HepG2 (cell line): ENCODE results near the gene NKX1-1. TPM values are rescaled to one million over a fixed set of nuclear protein-coding genes. Genes with fewer than 3 reads are reported as not detected.

Source experiments
- ATAC-seq: fragments of 200-7000 bp; cut with Tn5 transposase; 3 replicates; pipeline ENCODE4 v1.9.1; 2020; ENCODE audit warnings: mild to moderate bottlenecking, moderate library complexity
- BruUV-seq: library from RNA; stranded (reverse); fragments of 400-500 nt; replicated peaks from 2 replicates; lab custom pipeline; 2021; lab: Mats Ljungman, UMichigan
- CTCF ChIA-PET: fragments of 300-600 bp; formaldehyde crosslinking; extraction: SDS; loops from one replicate; lab custom pipeline; 2021; ENCODE audit warnings: low total read pairs, inconsistent platforms, low intra/inter-chr PET ratio; lab: Yijun Ruan, JAX
- POLR2A ChIA-PET: fragments of 350-600 bp; sonication (Branson Sonifier 250); formaldehyde crosslinking; loops from one replicate; lab custom pipeline; 2020; ENCODE audit warnings: antibody characterized with exemption, inconsistent platforms; lab: Yijun Ruan, JAX
- DNase-seq: peaks from one replicate; pipeline ENCODE4 v3.0.0-alpha.2; 2015; ENCODE audit warnings: low spot score
- FAIRE-seq: peaks from 3 replicates; lab custom pipeline; 2011; peaks lifted over from hg19 to GRCh38; lab: Jason Lieb, UNC
- H2AFZ ChIP-seq: one replicate; pipeline ENCODE4 v1.6.1; 2011; ENCODE audit warnings: low read length, inconsistent platforms
- H3K27ac ChIP-seq: fragments of 300-600 bp; 3 replicates; pipeline ENCODE4 v1.8.0; 2011; ENCODE audit warnings: mixed run types, mild to moderate bottlenecking, mixed read lengths, low read length, inconsistent platforms; ENCODE audit not compliant: insufficient read depth; ENCODE audit errors: extremely low read length
- H3K27me3 ChIP-seq, 2 experiments: fragments of 200-600 bp in 1 of 2; 2 replicates in 1 of 2; 3 replicates in 1 of 2; pipeline versions ENCODE4 v1.6.0 to v1.8.0; 2011; ENCODE audit warnings: low read length in 2 of 2, mild to moderate bottlenecking in 2 of 2, moderate library complexity in 2 of 2, inconsistent platforms in 1 of 2; ENCODE audit not compliant: insufficient read depth in 2 of 2, control insufficient read depth in 1 of 2
- H3K36me3 ChIP-seq, 2 experiments: fragments of 200-600 bp in 1 of 2; replicated peaks in 1 of 2; 2 replicates in 1 of 2; 3 replicates in 1 of 2; pipeline versions ENCODE4 v1.5.1 to v1.8.0; 2011; ENCODE audit warnings: low read length in 2 of 2, inconsistent platforms in 1 of 2; ENCODE audit not compliant: insufficient read depth in 2 of 2, control insufficient read depth in 1 of 2
- H3K4me1 ChIP-seq: 2 replicates; pipeline ENCODE4 v1.5.1; 2012; ENCODE audit warnings: low read length, inconsistent platforms; ENCODE audit not compliant: insufficient read depth
- H3K4me2 ChIP-seq: 2 replicates; pipeline ENCODE4 v1.6.0; 2011; ENCODE audit warnings: low read depth, low read length, inconsistent platforms
- H3K4me3 ChIP-seq, 3 experiments: fragments of 200-600 bp in 1 of 3; sonication (generic), shearing (Covaris generic) in 1 of 3; replicated peaks in 1 of 3; 2 replicates each; pipeline ENCODE4 v1.5.1; 2011 to 2016; ENCODE audit warnings: low read length in 3 of 3, inconsistent platforms in 2 of 3, low read depth in 2 of 3, mild to moderate bottlenecking in 2 of 3, control low read depth in 1 of 3, mixed read lengths in 1 of 3; ENCODE audit not compliant: insufficient read depth in 1 of 3
- H3K79me2 ChIP-seq: one replicate; pipeline ENCODE4 v1.6.1; 2011; ENCODE audit warnings: low read length, inconsistent platforms; ENCODE audit not compliant: insufficient read depth
- H3K9ac ChIP-seq: 2 replicates; pipeline ENCODE4 v1.6.0; 2011; ENCODE audit warnings: mild to moderate bottlenecking, low read depth, low read length, inconsistent platforms; ENCODE audit not compliant: insufficient read depth
- H3K9me3 ChIP-seq: 2 replicates; pipeline ENCODE4 v1.5.1; 2012; ENCODE audit warnings: mild to moderate bottlenecking, low read length
- H4K20me1 ChIP-seq: 2 replicates; pipeline ENCODE4 v1.6.0; 2011; ENCODE audit warnings: inconsistent platforms, mild to moderate bottlenecking, low read length, moderate library complexity; ENCODE audit not compliant: insufficient read depth
- CEBPB ChIP-seq: IDR thresholded peaks from 2 replicates; pipeline ENCODE4 v1.6.1; 2011; ENCODE audit warnings: low read depth, low read length, improper control_type of control experiment, borderline replicate concordance
- HDAC6 ChIP-seq: fragments of 200-600 bp; sonication (generic); IDR thresholded peaks from 2 replicates; pipeline ENCODE4 v1.7.0; 2017; ENCODE audit warnings: mild to moderate bottlenecking, antibody characterized with exemption, low read length, low read depth
- HOXA7 ChIP-seq: sonication (generic); formaldehyde crosslinking; IDR thresholded peaks from 2 replicates; pipeline ENCODE4 v1.8.1; 2022; ENCODE audit warnings: mild to moderate bottlenecking, missing genetic modification reagents, moderate library complexity
- IKZF1 ChIP-seq: fragments of 450-650 bp; IDR thresholded peaks from 2 replicates; pipeline ENCODE4 v1.7.1; 2016
- PAWR ChIP-seq: sonication (generic); formaldehyde crosslinking; IDR thresholded peaks from 2 replicates; pipeline ENCODE4 v1.4.0; 2020; ENCODE audit warnings: missing genetic modification reagents, mild to moderate bottlenecking, borderline replicate concordance
- XBP1 ChIP-seq: sonication (generic); formaldehyde crosslinking; IDR thresholded peaks from 2 replicates; pipeline ENCODE4 v1.5.0; 2020; ENCODE audit warnings: missing genetic modification reagents
- ZNF121 ChIP-seq: sonication (generic); formaldehyde crosslinking; IDR thresholded peaks from 2 replicates; pipeline ENCODE4 v1.5.0; 2020; ENCODE audit warnings: mild to moderate bottlenecking, missing genetic modification reagents
- ZNF3 ChIP-seq: IDR thresholded peaks from 2 replicates; pipeline ENCODE4 v1.7.0; 2017; ENCODE audit warnings: inconsistent platforms
- ZNF441 ChIP-seq: sonication (generic); formaldehyde crosslinking; IDR thresholded peaks from 2 replicates; pipeline ENCODE4 v1.7.0; 2021; ENCODE audit warnings: missing genetic modification reagents, borderline replicate concordance
- ZNF460 ChIP-seq: sonication (generic); formaldehyde crosslinking; IDR thresholded peaks from 2 replicates; pipeline ENCODE4 v1.5.1; 2020; ENCODE audit warnings: missing genetic modification reagents, mild to moderate bottlenecking, borderline replicate concordance
- ZNF652 ChIP-seq: IDR thresholded peaks from 2 replicates; pipeline ENCODE4 v1.6.1; 2016; ENCODE audit warnings: low read depth, borderline replicate concordance
- ZSCAN20 ChIP-seq: sonication (generic); formaldehyde crosslinking; IDR thresholded peaks from 2 replicates; pipeline ENCODE4 v1.4.0; 2020; ENCODE audit warnings: missing genetic modification reagents, mild to moderate bottlenecking, borderline replicate concordance
- WGBS: methylation state at CpG from one replicate; pipeline ENCODE4 v1.1.6; 2017; ENCODE audit warnings: low lambda C conversion rate; 5-methylcytosine and 5-hydroxymethylcytosine counted together
- in situ Hi-C: cut with HindIII; loops from 2 replicates; pipeline ENCODE4 v1.10.0; 2017; ENCODE audit warnings: low pct_unique_long_range_greater_than_20kb; ENCODE audit not compliant: extremely low pct_ligation_motif_present
- intact Hi-C: fragments of 100-400 bp; cut with micrococcal nuclease; formaldehyde crosslinking; loops from one replicate; pipeline ENCODE4 v1.10.0; 2022; ENCODE audit not compliant: unreplicated experiment
- polyA plus RNA-seq, 8 experiments: library from polyadenylated mRNA; depleted of rRNA in 3 of 8; stranded (reverse) in 7 of 8; unstranded in 1 of 8; fragments of >200 nt; fragmentation: Illumina TruSeq in 4 of 8; extraction: Trizol in 4 of 8; gene quantifications; 2 replicates each; pipeline versions ENCODE4 v1.2.1 to v1.2.3, GENCODE V29; 2011 to 2016; ENCODE audit warnings: low read depth in 4 of 8, missing spikeins in 1 of 8, mixed read lengths in 1 of 8; ENCODE audit not compliant: insufficient read depth in 1 of 8
- total RNA-seq, 5 experiments: library from RNA; depleted of rRNA; stranded (reverse); fragments of >200 nt; fragmentation: Illumina TruSeq; extraction: Trizol; gene quantifications; 2 replicates each; pipeline ENCODE4 v1.2.3, GENCODE V29; 2016; ENCODE audit warnings: low read depth in 1 of 5
- TF ChIP-seq, protein P1 (sequence below): IDR thresholded peaks from 2 replicates; pipeline ENCODE4 v1.6.1; 2012; ENCODE audit warnings: low read depth, low read length, improper control_type of control experiment
- TF ChIP-seq, protein P2 (sequence below): sonication (generic); formaldehyde crosslinking; IDR thresholded peaks from 2 replicates; pipeline ENCODE4 v1.4.0; 2020; ENCODE audit warnings: missing genetic modification reagents
- TF ChIP-seq, protein P3 (sequence below): sonication (generic); formaldehyde crosslinking; IDR thresholded peaks from 2 replicates; pipeline ENCODE4 v1.4.0; 2020; ENCODE audit warnings: missing genetic modification reagents
- TF ChIP-seq, protein P4 (sequence below): sonication (generic); formaldehyde crosslinking; IDR thresholded peaks from 2 replicates; pipeline ENCODE4 v1.4.0; 2020; ENCODE audit warnings: missing genetic modification reagents, mild to moderate bottlenecking, borderline replicate concordance
- TF ChIP-seq, protein P5 (sequence below): sonication (generic); formaldehyde crosslinking; IDR thresholded peaks from 2 replicates; pipeline ENCODE4 v1.8.1; 2023; ENCODE audit warnings: mild to moderate bottlenecking, missing genetic modification reagents

NKX1-1 gene
- total and polyA plus RNA-seq, 2 of the 13 experiments (the other 11 are each of a cell fraction or from before 2014, with no cell fraction given): not detected

DNA sequence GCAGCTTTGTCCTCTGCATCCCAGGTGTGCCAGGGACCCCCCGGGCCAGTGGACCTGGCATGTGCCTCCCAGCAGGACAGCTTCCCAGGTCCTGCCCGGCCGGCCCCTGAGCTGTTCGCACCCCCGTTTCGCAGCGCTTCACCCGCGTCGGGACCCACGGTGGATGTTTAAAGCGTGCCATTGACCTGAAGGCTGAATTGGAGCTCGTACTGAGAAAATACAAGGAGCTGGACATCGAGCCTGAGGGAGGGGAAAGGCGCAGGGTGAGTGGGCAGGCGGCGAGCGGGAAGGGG lies 51.3 kb downstream of the NKX1-1 start:
- no peak for TF ChIP-seq ZNF441 (CRISPR knock-in tag)
- no peak for TF ChIP-seq HOXA7 (CRISPR knock-in tag)
- TF ChIP-seq XBP1 (CRISPR knock-in tag): no peak
- TF ChIP-seq, protein P1, sequence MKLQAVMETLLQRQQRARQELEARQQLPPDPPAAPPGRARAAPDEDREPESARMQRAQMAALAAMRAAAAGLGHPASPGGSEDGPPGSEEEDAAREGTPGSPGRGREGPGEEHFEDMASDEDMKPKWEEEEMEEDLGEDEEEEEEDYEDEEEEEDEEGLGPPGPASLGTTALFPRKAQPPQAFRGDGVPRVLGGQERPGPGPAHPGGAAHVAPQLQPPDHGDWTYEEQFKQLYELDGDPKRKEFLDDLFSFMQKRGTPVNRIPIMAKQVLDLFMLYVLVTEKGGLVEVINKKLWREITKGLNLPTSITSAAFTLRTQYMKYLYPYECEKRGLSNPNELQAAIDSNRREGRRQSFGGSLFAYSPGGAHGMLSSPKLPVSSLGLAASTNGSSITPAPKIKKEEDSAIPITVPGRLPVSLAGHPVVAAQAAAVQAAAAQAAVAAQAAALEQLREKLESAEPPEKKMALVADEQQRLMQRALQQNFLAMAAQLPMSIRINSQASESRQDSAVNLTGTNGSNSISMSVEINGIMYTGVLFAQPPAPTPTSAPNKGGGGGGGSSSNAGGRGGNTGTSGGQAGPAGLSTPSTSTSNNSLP: no peak
- TF ChIP-seq, protein P2, sequence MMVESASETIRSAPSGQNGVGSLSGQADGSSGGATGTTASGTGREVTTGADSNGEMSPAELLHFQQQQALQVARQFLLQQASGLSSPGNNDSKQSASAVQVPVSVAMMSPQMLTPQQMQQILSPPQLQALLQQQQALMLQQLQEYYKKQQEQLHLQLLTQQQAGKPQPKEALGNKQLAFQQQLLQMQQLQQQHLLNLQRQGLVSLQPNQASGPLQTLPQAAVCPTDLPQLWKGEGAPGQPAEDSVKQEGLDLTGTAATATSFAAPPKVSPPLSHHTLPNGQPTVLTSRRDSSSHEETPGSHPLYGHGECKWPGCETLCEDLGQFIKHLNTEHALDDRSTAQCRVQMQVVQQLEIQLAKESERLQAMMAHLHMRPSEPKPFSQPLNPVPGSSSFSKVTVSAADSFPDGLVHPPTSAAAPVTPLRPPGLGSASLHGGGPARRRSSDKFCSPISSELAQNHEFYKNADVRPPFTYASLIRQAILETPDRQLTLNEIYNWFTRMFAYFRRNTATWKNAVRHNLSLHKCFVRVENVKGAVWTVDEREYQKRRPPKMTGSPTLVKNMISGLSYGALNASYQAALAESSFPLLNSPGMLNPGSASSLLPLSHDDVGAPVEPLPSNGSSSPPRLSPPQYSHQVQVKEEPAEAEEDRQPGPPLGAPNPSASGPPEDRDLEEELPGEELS (CRISPR knock-in tag): no peak
- TF ChIP-seq ZSCAN20 (CRISPR knock-in tag): no peak
- no peak for TF ChIP-seq ZNF652 (CRISPR knock-in tag)
- TF ChIP-seq ZNF3 (CRISPR knock-in tag): no peak
- TF ChIP-seq, protein P3, sequence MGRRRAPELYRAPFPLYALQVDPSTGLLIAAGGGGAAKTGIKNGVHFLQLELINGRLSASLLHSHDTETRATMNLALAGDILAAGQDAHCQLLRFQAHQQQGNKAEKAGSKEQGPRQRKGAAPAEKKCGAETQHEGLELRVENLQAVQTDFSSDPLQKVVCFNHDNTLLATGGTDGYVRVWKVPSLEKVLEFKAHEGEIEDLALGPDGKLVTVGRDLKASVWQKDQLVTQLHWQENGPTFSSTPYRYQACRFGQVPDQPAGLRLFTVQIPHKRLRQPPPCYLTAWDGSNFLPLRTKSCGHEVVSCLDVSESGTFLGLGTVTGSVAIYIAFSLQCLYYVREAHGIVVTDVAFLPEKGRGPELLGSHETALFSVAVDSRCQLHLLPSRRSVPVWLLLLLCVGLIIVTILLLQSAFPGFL (CRISPR knock-in tag): no peak
- no peak for TF ChIP-seq ZNF121 (CRISPR knock-in tag)
- TF ChIP-seq IKZF1: no peak
- TF ChIP-seq, protein P4, sequence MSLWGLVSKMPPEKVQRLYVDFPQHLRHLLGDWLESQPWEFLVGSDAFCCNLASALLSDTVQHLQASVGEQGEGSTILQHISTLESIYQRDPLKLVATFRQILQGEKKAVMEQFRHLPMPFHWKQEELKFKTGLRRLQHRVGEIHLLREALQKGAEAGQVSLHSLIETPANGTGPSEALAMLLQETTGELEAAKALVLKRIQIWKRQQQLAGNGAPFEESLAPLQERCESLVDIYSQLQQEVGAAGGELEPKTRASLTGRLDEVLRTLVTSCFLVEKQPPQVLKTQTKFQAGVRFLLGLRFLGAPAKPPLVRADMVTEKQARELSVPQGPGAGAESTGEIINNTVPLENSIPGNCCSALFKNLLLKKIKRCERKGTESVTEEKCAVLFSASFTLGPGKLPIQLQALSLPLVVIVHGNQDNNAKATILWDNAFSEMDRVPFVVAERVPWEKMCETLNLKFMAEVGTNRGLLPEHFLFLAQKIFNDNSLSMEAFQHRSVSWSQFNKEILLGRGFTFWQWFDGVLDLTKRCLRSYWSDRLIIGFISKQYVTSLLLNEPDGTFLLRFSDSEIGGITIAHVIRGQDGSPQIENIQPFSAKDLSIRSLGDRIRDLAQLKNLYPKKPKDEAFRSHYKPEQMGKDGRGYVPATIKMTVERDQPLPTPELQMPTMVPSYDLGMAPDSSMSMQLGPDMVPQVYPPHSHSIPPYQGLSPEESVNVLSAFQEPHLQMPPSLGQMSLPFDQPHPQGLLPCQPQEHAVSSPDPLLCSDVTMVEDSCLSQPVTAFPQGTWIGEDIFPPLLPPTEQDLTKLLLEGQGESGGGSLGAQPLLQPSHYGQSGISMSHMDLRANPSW: no peak
- TF ChIP-seq PAWR: no peak
- TF ChIP-seq CEBPB: no peak
- no peak for TF ChIP-seq HDAC6
- TF ChIP-seq ZNF460 (CRISPR knock-in tag): no peak
- TF ChIP-seq, protein P5, sequence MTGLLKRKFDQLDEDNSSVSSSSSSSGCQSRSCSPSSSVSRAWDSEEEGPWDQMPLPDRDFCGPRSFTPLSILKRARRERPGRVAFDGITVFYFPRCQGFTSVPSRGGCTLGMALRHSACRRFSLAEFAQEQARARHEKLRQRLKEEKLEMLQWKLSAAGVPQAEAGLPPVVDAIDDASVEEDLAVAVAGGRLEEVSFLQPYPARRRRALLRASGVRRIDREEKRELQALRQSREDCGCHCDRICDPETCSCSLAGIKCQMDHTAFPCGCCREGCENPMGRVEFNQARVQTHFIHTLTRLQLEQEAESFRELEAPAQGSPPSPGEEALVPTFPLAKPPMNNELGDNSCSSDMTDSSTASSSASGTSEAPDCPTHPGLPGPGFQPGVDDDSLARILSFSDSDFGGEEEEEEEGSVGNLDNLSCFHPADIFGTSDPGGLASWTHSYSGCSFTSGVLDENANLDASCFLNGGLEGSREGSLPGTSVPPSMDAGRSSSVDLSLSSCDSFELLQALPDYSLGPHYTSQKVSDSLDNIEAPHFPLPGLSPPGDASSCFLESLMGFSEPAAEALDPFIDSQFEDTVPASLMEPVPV: no peak
- Histone ChIP-seq H3K4me2 (no peak overlapping the region), H3K27me3 (no peaks in the 10 kb centered on the region), H3K79me2 (no peaks in the 10 kb centered on the region), H2AFZ (no peak overlapping the region), H3K4me3 (no peak overlapping the region), H3K36me3 (peaks cover 11 to 21% of the 10 kb centered on the region in 2 experiments; a peak in 4 of 5 replicates), H3K9ac (no peak overlapping the region), H4K20me1 (no peaks in the 10 kb centered on the region), H3K4me1 (peaks cover 3% of the 10 kb centered on the region), H3K27ac (no peak overlapping the region), H3K9me3 (no peaks in the 10 kb centered on the region)
- intact Hi-C loops: loop anchor here (5.0 kb wide), 1 partner anchor 157 kb away; no protein-coding TSS in a partner anchor
- in situ Hi-C loops: loop anchor here (5.0 to 10.0 kb wide), 3 partner anchors 160 to 272 kb away; no protein-coding TSS in a partner anchor
- CTCF ChIA-PET: no interaction called here
- ATAC-seq (no peak), DNase-seq (no peak), FAIRE-seq (no peak)
- BruUV-seq: no TSS peak
- POLR2A ChIA-PET: no interaction called here
- WGBS: 95% methylated on average over 18 of the region's 18 CpGs
